H7 (cell line): Measurements from ENCODE around the gene ERG. TPM values are rescaled to one million over a fixed set of nuclear protein-coding genes. Genes with fewer than 3 reads are reported as not detected.

Source experiments
- DNase-seq: peaks from one replicate; pipeline ENCODE4 v3.0.0; 2012
- H3K27me3 ChIP-seq: 2 replicates; pipeline ENCODE4 v1.6.0; 2011; ENCODE audit warnings: mild to moderate bottlenecking, low read length; ENCODE audit not compliant: control insufficient read depth, insufficient read depth
- H3K36me3 ChIP-seq: replicated peaks from 2 replicates; pipeline ENCODE4 v1.5.1; 2011; ENCODE audit warnings: low read length; ENCODE audit not compliant: control insufficient read depth, insufficient read depth
- H3K4me3 ChIP-seq: 2 replicates; pipeline ENCODE4 v1.5.1; 2011; ENCODE audit warnings: low read depth, mild to moderate bottlenecking, control low read depth, low read length, moderate library complexity; ENCODE audit not compliant: insufficient read depth
- total RNA-seq: library from RNA; depleted of rRNA; stranded (reverse); fragments of >200 nt; shearing (Covaris generic); gene quantifications from 2 replicates; pipeline ENCODE4 v1.2.3, GENCODE V29; 2014

ERG gene
- total RNA-seq, 1 experiment from 2014 or later = 1.5 TPM

DNA sequence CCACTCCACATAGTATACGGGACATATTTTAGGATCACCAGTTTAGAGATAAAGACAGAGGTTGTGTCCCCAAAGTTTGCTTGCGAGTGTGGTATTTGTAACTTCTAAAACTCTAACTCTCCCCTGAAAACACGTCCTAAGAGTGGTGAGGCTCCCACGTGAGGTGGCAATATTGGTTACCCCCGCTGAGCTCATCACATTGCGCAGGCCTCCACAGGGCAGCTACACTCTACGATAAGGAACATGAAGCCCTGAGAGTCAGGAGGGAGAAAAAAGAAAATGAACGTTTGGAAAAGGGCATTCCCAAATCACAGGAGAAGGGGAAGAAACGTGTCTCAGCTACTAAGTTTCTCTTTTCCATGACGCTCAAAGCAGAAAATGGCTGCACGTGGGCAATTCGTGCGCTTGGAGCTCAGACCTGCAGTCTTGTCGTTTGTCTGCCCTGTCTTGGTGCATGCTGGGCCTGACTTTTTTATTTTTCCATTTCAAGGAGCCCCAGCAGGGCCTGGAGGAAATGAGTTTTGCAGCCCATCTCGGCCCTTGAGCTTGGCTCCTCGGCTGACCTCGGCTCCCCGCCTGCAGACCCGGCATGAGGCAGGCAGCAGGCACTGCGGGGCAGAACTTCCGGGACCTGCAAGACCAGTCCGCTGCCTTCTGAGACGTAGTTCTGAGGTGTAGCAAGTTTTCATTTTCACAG is 25.7 kb downstream of the ERG start:
- DNase-seq = peak; percentile 65
- no peaks in the 10 kb centered on the region; the same call in 1 of the 2 replicates for H3K27me3 ChIP-seq
- no peak overlapping the region for H3K4me3 ChIP-seq
- H3K36me3 ChIP-seq = no peaks in the 10 kb centered on the region

DNA sequence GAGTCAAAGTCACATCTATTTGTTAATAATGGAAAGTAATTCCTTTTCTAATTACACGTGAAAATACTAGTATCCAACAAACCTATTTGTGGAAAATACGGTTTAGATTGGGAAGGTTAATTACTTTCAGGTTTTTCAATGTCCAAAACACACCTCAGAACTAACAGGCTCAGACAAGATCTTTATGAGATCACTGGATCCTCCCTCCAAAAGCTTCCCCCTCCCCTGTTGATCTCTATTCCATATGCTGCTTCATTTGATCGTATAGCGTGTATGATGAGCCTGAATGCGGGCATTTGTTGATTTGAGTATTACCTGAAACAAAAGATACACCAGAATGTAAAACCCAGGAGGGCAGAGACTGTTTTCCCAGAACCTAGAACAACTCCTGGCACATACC is 26.5 kb downstream of the ERG start:
- H3K27me3 ChIP-seq = no peaks in the 10 kb centered on the region; the same call in 1 of the 2 replicates
- DNase-seq = no peak
- H3K36me3 ChIP-seq = no peaks in the 10 kb centered on the region
- no peak overlapping the region for H3K4me3 ChIP-seq

DNA sequence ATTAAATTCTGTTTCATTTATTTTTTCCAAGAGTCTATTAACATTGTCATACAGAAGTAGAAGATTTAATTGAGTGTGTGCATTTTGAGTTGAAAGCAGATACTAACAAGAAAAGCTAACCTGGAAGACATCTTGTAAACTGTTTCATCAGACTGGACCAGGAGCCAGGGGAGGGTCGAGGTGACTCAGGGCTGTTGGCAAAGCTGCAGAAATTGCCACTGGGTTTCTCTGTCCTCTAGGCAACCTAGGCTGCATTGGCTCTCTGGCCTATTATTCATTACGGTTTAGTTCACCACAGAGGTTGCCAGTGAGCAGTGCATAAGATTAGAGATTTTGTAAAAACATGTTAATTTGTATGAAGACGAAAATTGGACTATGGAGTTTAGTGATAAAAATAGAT is 27.5 kb downstream of the ERG start:
- no peak for DNase-seq
- H3K4me3 ChIP-seq = no peak overlapping the region
- no peaks in the 10 kb centered on the region; the same call in 1 of the 2 replicates for H3K27me3 ChIP-seq
- H3K36me3 ChIP-seq = no peaks in the 10 kb centered on the region

DNA sequence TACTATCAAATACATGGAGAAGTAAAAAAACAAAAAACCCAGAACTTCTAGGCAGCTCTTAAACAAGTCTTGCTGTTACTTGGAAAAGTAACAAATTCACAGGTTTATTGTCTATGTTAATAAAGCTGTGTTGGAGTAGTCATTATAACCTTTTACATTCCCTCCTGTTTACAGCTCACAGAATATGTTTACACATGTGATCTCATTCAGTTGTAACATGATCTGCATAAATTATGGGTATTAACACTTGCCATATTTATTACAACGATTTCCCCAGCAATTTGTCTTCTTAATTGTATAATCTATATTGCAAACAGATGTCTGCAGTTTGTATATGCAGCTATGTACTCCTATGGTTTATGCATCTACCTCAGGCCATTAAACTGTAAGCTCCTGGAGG is 28.6 kb downstream of the ERG start:
- Histone ChIP-seq H3K27me3 (no peaks in the 10 kb centered on the region; the same call in 1 of the 2 replicates), H3K4me3 (no peak overlapping the region), H3K36me3 (no peaks in the 10 kb centered on the region)
- no peak for DNase-seq

DNA sequence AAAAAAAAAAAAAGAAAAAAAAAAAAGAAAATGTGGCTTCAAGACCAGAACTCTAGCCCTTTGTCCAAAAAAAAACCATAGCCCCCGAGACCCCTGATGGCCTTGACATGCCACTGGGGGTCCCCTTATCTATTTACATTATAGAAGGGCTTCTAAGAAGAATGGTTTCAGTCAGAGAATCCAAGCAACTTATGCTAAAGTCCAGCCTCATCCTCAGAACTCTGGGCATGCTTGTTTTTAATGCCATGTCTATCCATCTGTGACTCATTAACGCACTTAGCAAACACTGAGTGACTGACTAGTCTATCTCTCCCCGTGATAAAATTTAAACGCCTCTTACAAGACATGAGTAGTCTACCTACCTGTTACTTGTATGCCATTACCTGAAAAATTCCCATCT is 29.3 kb downstream of the ERG start:
- H3K4me3 ChIP-seq = no peak overlapping the region
- DNase-seq = no peak
- H3K27me3 ChIP-seq = no peaks in the 10 kb centered on the region; the same call in 1 of the 2 replicates
- H3K36me3 ChIP-seq = no peaks in the 10 kb centered on the region

DNA sequence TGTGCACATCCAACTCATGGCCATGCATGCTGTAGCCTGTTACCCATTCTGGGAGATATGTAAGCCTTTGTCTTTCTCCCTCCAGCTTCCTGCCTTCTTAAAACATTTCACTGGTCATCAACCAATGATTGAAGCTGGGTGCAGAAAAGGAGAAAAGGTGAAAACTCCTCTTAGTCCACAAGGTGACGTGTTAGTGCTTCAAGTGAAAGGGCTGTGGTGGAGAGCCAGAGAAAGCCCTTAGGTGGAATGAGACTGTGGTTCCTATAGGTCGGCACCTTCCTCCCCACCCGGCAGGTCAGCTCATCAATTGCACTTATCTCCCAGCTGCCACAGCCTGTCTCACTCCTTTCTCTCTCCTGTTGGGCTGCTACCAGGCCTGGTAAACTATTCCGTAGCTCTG is 30.4 kb downstream of the ERG start:
- DNase-seq = peak; percentile 62

DNA sequence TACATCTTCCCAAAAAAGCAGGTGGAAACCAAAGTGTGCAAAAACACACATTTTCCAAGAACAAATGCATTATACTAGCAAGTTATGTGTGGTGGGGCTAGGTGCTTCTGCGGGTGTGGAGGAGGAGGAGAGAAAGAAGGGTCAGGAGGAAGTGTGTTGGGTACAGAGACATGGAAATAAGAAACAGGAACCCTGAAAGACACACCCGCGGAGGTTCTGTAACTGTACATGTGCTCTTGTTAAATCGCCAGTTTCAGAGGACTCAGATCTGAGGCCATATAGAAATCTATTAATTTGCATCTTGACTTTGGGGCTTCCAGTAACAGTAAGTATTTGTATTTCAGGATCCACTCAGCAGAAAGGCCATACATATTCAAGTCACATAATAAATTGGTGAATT is 30.9 kb downstream of the ERG start:
- H3K4me3 ChIP-seq = no peak overlapping the region
- no peaks in the 10 kb centered on the region; the same call in 1 of the 2 replicates for H3K27me3 ChIP-seq
- no peak for DNase-seq
- no peaks in the 10 kb centered on the region for H3K36me3 ChIP-seq

More for the DNA sequence above, 30.4 kb downstream of the ERG start:
- H3K4me3 ChIP-seq = no peak overlapping the region
- H3K36me3 ChIP-seq = no peaks in the 10 kb centered on the region
- H3K27me3 ChIP-seq = no peaks in the 10 kb centered on the region; the same call in 1 of the 2 replicates

DNA sequence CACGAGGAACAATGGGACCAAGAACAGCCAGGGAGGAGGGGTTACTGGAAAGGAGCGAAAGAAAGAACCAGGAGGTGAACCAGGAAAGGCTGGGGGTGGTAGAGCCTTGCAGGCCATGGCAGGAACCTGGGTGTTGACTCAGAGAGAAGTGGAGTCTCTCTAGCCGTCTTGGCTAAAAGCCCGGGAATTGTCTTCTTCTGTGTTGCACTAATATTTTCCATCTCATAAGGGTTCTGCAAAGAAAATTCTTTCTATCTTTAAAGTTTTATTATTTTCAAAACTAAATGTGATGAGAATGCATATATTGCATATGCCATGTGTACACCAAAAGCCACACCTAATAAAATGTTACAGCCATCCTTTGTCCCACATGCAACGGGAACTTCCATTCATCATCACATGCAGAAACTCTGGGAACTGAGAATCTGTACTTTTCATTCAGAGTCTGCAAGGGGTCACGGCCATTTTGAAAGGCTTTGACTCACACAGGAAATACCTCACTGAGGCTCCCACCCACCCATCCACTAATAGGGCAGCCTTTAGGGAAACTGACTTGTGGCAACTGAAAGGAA is 38.0 kb downstream of the ERG start:
- Histone ChIP-seq H3K27me3 (no peaks in the 10 kb centered on the region), H3K4me3 (no peak overlapping the region), H3K36me3 (no peaks in the 10 kb centered on the region)
- DNase-seq = no peak

DNA sequence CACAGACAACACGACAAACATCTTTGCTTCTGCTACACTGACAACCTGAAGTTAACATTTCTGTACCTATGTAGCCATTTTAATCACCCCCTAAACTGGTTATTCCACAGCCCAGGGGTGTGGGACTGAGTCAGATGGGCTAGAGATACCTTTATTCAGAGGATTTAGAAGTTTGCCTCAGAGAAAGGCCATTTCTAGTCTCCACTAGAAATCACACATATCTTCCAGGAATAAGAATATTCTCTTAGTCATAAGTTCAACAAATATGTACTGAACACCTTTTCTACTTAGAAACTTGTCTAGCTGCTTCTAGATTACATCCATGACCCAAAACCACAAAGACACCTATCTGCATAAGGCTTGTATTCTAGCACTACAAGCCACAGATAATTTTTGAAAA is 38.8 kb downstream of the ERG start:
- no peak for DNase-seq
- Histone ChIP-seq H3K36me3 (no peaks in the 10 kb centered on the region), H3K4me3 (no peak overlapping the region), H3K27me3 (no peaks in the 10 kb centered on the region)

DNA sequence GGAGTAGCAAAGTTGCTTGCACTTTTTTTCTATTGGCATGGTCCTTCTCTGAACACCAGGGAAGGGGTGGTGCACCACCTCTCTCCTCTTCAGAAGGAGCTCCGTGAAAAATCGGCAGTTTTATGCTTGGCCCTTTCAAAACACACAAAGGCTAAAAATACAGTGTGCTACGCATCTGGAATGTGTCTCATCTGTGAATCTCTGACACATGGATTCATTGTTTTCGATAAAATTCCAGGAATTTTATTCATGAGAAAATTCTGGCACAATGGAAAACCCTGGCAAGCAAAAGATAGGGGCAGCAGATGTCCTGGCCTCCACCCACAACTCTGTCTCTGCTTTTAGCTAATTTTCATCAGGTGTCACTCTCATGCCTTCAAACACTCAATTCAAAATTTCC is 42.9 kb downstream of the ERG start:
- H3K36me3 ChIP-seq = no peaks in the 10 kb centered on the region
- no peak for DNase-seq
- no peaks in the 10 kb centered on the region; the same call in 1 of the 2 replicates for H3K27me3 ChIP-seq
- H3K4me3 ChIP-seq = no peak overlapping the region

DNA sequence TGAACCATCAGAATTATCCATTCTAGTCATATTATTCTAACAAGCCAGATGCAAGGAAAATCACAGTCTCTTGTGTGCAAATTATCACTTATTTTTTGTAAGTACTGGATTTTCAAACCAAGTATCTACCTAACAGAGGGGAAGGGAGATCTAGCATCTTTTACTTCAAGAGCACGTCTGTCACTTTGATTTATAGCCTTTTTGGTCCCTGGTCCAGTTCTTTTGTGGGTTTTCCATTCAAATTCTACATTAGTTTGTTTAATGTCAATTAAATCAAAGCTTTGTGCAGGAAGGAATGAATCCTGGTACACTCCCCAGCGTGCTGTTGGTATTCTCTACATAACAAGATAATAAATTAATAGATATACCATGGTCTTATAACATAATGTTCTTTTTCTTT is 43.6 kb downstream of the ERG start:
- no peak for DNase-seq
- Histone ChIP-seq H3K36me3 (no peaks in the 10 kb centered on the region), H3K27me3 (no peaks in the 10 kb centered on the region; the same call in 1 of the 2 replicates), H3K4me3 (no peak overlapping the region)

DNA sequence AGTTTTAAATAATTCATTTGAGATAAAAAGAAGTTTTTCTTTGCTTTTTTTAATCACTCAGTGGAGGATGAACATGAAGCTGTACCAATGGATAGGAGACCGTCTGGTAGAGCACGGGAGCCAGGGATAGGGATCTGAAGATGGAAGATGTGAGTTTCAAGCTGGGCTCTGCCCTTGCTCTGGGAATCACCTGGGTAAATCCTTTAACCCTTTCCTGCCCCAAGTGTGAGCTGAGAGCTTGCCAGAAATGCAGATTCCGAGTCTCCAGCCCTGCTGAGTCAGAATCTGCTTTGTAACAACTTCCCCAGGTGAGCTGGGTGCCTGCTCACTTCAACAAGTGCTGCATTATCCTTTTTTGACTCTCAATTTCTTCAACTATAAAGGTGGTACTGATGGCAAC is 44.1 kb downstream of the ERG start:
- no peaks in the 10 kb centered on the region; the same call in 1 of the 2 replicates for H3K27me3 ChIP-seq
- no peak for DNase-seq
- H3K36me3 ChIP-seq = no peaks in the 10 kb centered on the region
- H3K4me3 ChIP-seq = no peak overlapping the region

DNA sequence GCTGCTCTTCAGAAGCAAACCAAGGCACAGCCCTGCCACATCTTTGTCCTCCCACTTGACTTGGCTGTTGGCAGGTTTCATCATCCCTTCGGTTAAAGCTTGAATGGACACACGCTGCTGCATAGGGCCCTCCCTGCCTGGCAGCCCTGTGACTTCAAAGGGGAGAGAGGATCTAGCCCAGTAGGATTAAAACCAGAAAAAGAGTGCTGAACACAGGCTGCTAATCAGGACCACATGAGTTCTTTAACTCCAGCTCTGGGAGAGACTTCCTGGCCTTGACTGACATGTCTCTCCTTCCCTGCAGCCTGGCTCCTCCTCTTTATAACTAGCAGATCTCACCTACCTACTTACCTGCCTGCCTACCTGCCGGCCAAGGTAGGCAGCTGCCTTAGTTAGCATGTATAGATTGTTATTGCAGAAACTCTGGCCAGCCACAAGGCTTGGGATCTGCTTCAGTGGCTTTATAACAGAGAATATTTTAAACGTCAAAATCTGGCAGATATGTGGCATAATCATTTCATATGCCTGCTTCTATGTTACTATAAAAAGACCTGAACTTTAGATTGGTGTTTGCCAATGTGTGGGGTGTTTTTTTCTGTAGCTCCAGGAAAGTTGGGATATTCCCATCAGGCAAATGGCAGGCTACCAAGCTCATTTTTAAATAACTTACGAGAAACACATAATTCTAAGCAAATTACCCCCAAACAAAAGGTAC is 49.4 kb downstream of the ERG start:
- peak; percentile 72 for DNase-seq
- H3K4me3 ChIP-seq = no peak overlapping the region

DNA sequence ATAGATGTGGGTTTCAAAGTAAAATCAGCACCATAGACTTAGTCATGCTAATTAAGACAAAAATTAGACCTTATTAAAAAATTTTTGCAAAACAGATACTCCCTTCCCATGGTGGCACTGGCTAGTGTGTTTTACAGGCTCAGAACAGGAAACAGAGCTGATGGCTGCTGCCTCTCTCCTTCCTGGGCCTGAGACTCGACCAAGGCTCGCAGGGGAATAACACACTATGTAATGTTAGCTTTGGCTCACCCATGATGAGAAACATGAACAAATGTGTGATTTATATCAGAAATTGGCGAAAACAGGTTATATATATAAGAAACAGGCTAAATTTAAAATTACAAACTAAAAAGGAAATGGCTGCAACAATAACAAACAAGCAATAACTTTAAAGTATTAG is 50.7 kb downstream of the ERG start:
- no peaks in the 10 kb centered on the region for H3K36me3 ChIP-seq
- H3K27me3 ChIP-seq = peaks cover 18% of the 10 kb centered on the region; the same call in 1 of the 2 replicates
- H3K4me3 ChIP-seq = no peak overlapping the region
- no peak for DNase-seq

More for the DNA sequence above, 49.4 kb downstream of the ERG start:
- H3K36me3 ChIP-seq = no peaks in the 10 kb centered on the region
- H3K27me3 ChIP-seq = peaks cover 18% of the 10 kb centered on the region; the same call in 1 of the 2 replicates

DNA sequence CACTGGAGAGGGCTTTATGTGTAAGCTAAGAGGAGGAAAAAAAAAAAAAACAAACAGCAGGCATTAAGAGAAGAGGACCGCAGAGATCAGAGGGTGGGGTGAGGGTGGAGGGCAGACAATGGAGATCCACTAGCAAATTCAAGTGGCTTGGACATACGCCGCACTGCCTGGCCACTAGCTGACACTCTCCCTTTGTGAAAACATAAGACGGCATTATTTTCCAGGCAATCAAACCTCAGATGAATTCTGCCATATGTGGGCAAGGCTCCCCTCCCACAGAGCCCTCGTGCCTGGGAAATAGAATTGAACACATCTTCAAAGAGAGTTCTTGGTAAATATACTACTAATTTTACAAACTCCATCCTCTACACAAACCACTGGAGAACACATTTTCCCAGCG is 53.6 kb downstream of the ERG start:
- DNase-seq = no peak
- Histone ChIP-seq H3K36me3 (no peaks in the 10 kb centered on the region), H3K4me3 (no peak overlapping the region), H3K27me3 (peaks cover 18% of the 10 kb centered on the region; the same call in 1 of the 2 replicates)
